ENCODE data around the gene FOXD4.
"Not testable (repeated sequence)": the region's sequence is repeated elsewhere in the genome, so short reads cannot be mapped to it uniquely, and the experiment has no call there.

The FOXD4 gene

DNA sequence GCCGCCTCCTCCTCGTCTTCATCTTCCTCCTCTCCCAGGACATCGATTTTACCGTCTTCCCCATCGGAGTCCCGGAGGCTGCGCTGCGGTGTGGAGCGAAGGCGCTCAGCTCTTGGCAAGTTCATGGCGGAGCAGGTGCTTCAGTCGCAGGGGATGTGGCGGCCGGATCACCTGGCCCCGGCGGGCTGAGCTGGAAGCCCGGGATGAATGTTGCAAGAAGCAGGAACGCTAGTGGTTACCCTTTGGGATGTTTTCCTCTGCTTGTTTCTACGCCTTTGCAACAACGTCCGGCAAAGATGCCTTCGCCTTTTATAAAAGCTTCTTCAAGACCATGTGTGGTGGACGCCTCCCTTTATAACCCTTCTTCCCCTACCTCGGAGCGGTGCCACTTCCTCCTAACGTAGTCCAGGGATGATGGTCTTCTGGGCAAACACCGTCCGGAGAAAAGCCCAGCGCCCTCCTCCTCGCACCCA, at the start of gene FOXD4:
Gene FOXD4, minus strand, starts transcription at position 423 of the 473 bp plus-strand sequence. Its CDS starts 298 bp downstream, at position 125.
- not testable (repeated sequence) for DNase-seq

DNA sequence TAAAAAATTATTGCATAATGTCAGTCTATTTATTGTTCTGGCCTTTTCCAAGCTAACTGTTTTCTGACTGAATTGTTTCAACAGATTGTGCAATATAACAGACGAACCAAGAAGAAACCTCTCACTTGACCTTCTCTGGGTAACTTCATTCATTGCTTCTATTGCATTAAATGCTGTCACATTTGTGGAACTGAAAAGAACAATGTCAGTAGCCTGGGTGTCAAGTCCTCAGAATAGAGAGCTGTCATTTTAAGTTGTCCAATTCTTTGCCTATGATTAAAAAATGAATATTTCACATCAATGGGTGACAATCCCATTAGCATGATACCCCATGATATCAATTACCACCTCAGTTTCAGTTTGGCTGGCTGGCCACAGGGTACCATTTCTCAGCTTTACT, 41.7 kb upstream of the FOXD4 start:
- DNase-seq, result not testable (repeated sequence)

DNA sequence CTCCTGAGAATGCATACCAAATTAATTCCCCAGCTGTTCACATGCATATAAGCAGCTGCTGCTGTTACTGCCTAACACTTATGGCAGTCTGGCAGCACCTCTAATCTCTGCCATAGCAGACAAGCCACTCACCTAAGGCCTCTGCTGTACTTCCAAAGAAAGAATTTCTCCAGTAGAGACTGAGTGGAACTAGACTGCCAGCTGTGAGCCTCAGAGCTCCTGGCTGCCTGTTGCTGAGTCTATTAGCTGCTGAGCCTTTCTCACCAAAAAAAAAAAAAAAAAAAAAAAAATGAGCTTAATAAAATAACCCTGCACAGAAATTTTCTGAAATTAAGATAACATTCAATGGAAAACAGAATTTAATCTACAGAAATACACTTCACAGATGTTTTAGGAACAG, 33.0 kb upstream of the FOXD4 start:
- DNase-seq, result not testable (repeated sequence)

DNA sequence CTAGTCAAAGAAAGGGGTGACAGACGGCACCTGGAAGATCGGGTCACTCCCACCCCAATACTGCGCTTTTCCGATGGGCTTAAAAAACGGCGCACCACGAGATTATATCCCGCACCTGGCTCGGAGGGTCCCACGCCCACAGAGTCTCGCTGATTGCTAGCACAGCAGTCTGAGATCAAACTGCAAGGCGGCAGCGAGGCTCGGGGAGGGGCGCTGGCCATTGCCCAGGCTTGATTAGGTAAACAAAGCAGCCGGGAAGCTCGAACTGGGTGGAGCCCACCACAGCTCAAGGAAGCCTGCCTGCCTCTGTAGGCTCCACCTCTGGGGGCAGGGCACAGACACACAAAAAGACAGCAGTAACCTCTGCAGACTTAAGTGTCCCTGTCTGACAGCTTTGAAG, 21.7 kb upstream of the FOXD4 start:
- DNase-seq, result not testable (repeated sequence)

DNA sequence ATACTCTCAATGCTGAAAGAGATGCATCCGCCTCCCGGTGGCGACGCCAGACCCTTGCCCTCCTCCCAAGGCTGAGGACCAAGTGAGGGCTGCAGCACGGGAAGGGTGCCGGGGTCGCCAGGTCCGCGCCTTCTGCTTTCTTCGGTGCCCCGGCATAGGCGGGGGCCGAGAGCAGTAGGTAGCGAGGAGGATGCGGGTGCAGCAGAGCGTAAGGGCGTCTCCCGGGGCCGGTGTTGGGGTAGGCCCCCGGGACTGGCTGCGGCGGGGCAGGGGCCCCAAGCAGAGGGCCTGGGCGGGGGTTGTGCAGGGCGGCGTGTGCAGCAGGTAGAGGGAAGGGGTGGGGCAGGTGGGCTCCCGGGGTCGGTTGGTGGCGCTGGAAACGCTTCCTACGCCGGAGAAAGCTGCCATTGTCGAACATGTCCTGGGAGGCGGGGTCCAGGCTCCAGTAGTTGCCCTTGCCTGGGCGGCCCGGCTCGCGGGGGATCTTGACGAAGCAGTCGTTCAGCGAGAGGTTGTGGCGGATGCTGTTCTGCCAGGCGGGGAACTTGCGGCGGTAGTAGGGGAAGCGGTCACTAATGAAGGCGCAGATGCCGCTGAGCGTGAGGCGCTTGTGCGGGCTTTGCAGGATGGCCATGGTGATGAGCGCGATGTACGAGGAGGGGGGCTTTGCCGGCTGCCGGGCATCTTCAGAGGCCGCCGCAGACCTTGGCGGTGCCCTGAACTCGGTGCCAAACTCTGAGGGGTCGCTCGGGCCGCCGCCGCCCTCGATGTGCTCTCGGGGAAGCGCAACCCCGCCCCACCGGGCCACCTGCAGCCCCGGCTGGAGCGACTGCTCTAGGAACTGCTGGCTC, 848 bp downstream of the FOXD4 start:
- not testable (repeated sequence) for DNase-seq

DNA sequence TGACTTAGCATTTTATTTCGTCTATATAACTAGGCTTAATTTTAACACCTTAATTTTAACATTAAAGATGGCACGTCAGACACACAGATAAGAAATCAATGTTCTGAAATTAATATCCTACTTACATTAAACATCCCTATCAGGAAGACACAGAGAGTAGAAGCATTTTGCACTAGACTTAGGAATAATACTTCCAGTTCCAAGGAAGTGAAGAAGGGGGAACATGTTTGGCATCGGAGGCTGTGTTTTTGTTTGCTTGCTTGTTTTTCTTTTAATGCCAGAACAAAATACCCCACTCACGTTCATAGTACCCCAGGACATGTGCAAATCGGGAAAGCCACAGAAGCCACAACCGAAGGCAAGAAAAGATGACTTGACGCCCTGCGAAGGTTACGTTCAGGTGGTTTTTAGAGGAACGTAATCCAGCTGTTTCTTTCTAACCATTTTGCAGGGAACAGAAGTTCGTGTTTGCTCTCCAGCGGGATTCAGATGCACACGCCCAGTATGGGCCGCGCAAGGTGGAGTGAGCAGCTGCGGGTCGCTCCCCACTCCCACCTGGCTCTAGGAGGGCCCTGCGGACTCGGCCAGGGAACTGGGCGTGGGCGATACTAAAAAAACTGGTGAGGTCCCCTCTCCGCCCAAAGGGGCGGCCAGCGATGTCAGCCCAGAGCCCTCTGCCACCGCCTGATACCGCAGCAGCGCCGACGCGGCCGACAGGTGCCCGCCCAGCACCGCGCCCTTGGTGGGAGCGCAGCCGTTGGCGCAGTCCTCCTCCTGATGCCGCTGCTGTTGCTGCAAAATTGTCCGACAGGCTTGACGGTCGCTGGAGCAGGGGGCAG, 1.8 kb downstream of the FOXD4 start:
- DNase-seq, result not testable (repeated sequence)

DNA sequence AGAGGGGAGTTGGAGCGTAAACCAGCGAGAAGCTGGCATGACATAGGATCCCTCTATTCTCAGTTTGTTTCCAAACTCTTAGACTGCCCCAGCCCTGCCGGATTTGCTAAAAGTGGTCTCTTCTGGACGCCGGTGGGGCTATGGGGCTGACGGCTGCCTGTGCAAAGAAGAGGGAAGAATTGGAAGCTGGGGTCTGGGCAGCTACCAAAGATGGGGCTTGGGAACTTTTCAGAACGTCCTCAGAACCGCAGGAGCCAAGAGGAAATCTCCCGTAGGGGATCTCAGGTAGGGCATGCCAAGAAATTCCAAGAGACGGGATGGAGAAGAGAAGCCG, 3.1 kb downstream of the FOXD4 start:
- not testable (repeated sequence) for DNase-seq

DNA sequence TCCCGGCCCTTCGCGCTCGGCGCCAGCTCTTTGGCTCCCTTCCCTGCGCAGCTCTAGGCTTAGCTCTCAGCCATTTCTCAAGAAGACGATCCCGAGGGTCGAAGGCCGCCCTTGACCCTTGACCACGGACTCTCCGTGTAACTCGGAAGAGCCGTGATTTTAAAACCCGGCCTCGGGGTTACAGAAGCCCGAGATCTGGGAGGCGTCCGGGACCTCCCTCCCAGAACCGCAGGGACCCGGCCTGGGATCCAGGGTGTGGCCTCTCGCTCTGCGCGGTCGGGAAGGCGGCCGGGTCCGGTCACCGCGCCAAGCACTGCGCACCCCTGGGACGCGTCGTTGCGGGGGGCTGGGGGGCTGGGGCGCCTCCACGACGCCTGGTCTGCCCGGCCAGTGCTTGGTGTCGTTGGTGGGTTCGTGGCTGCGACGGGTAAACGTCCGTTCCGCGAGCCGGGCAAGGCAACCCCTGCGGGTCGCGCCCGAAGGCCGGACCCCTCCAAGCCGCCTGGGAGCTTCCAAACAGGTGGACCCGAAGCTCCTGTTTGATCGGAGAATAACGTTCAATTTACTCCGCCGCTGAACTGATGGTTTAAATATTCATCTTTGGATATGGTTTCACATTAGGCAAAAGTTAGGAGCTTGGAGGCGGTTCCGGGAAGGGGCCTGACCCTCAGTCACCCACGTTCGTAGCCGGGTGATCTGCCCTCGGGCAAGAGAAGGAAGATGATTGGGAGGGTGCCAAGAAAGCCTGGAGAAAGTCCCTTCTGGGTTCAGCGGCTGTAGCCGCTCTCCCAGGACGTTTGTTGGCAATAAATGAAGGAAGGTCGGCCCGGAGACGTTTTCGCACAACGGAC, 3.7 kb downstream of the FOXD4 start:
- DNase-seq, result not testable (repeated sequence)

DNA sequence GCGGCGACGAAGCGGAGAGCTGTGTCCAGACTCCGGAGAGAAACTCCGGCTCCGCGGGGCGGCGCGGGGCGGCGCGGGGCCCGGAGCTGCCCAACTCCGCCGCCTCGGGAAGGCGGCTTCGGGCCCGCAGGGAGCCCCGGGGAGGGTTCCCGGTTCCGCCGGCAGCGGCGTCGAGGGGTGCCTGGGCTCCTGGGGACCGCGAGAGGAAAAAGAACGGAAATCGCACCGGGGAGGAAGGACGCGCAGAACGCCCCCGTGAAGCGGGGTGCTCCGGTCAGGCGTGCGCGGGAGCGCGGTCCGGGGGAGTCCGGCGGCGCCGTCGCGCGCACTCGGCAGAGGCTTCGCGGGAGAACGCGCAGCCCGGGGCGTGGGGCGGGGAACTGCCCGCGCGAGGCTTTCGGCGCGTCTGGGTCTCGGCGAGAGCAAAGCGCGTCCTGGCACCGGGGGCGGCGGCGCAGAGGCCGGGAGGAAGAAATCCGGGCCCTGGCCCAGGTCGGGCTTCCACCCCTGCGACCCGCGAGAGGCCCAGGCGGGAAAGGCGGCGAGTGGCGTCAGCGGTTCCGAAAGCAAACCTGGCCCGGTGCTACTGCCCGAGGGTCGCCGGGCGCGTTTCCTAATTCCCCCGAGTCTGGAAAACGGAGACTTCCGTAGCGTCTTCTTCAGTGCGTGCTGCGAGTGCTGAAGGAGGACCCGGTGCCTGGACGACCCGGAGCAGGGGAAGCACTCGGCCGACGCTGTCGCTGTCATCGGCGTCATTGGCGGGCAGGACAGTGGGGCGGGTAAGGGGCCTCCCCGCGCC, 4.5 kb downstream of the FOXD4 start:
- not testable (repeated sequence) for DNase-seq

DNA sequence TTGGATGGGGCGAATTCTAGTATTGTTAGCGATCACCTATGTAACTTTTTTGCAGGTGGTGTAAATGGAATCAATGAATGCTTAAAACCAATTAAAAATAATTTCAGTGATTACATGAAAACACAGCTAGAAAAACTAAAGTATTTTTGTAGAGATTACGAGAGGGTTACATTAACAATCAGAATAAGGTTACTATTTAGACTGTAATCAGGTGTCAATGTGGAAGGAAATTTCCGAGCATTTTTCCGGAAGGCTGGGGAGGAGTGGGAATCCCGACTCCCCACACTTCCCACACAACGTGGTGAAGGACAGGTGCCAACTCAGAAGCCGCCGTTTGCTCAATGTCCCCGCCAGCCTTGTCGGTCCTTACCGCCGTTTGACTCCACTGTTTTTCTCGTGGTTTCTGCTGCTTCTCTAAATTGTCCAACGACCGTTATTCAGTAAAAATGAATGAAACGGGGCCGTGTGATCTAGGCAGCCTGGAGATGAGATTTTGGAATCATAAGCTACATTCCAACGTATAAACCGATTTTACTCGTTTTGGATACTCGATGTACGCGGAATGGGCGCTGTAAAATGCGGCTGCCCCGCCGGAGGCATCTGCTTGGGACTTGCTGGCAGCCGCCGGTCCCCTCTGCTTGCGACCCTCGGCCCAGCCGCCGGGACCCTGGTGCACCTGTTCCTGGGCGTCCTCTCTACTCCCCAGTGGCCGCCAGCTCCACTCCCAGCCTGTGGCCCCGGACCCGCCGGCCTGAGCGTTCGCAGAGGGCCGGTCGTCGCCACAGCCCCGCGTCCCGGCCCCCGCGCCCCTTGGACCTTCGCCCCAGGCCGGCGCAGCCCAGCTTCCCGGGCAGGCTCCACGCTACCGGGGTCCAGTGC, 5.4 kb downstream of the FOXD4 start:
- DNase-seq, result not testable (repeated sequence)

DNA sequence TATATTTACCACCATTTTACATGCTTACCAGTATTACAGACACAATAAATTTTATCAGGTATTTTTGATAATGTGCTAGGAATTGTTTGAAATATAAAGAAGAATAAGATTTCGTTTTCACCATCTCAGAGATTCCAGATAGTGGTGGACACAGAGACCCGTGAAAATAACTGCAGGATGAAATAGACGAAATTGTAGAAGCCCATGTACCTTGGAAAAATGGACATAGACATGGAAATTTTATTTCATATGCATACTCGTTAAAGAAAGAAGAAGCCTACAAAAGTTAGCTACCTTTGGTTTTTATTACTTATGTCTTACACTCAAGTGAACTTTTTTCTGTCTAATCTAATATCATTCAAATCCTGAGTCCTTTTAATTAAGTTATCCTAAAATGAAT, 7.5 kb downstream of the FOXD4 start:
- DNase-seq, result not testable (repeated sequence)

DNA sequence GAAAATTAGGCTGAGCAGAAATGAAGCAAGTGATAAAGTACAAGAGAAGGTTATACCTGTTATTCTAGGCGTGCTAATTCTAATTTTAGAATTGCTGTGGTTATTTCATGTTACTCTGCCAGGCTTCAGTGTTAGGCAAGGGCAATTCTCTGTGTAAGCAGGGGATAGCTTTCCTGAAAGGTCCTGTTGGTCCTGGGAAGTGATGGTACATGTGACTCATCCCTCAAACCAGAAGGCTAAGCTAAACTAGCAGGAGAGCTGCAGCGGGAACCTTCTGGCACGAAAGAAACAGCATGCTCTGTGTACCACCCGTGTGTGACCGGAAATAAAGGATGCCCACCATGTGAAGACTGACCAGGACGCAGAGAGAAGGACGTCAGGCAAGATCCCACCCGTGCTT, 8.7 kb downstream of the FOXD4 start:
- DNase-seq, result not testable (repeated sequence)

DNA sequence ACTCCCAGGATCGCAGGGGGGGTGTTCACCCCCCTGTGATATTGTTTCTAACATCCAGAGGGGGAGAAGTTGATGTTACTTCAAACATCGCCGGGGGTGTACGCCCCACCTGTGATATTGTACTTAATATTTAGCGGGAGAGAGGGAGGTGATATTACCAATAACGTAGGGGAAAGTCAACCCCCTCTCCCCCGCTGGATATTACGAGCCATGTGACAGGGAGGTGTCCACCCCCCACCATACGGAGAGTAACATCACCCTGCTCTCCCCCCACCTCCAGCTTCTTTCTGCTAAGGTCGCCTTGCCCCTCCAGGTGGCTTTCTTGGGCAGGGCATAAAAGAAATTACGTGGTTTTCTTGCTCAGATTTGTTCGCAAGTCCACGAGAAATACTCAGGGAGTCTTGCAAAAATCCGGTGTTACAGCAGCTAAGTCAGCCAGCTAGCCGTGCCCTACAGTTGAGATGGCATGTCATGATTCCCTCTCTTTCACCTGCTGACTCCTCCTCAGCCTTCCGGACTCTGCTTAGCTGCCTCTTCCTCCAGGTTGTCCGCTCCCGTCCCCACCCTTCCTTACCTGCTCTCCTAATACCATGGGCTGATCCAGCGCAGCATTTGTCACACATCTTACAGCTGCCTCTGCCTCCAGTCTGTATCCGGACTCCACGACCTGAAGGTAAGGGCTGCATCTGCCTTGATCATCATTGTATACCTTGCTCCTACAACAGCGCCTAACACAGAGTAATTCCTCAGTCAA, 9.3 kb downstream of the FOXD4 start:
- DNase-seq, result not testable (repeated sequence)

DNA sequence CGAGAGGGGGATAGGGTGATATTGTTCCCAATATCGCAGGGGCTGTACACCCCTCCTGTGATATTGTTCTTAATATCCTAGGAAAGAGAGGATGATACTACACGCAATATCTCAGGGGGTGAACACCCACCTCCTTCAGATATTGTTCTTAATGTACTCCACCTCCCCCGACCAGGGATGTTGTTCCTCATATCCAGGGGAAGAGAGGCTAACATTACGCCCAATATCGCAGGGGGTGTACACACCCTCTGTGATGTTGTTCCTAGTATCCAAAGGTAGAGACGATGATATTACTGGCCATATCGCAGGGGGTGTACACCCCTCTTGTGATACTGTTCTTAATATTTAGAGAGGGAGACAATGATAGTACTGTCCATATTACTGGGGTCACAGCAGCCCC, 12.2 kb downstream of the FOXD4 start:
- not testable (repeated sequence) for DNase-seq

DNA sequence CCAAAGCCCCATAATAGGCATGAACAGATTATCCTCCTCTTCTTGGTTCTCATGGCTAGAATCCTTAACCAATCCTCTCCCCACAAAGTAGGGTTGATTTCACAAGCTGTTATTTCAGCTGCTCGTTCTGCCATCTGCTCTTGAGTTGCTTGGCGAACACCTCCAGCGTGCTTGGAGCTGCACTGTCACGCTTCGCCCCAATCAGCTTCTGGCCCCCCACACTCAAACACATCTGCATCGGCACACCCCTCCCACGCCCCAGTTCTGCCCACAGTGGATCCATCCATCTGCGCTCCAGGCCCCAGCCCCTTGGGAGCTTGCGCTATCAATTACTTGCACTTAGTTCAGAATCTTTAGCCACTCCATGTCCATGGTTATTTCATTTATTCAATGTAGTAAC, 17.8 kb downstream of the FOXD4 start:
- not testable (repeated sequence) for DNase-seq

DNA sequence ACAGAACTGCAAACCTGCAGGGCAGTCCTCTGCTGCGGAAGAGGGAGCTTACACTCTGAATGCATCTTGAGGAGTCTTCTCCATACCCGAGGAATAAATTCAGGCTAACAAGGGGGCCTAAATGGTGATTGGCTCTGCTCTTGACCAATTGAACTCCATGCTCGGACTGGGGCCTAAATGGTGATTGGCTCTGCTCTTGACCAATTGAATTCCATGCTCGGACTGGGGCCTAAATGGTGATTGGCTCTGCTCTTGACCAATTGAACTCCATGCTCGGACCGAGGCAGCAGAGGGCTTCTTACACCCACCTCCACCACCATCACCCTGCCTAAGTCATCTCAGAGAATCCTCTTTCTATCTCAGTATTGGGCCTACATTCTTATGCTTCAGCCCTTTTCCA, 18.4 kb downstream of the FOXD4 start:
- DNase-seq, result not testable (repeated sequence)

DNA sequence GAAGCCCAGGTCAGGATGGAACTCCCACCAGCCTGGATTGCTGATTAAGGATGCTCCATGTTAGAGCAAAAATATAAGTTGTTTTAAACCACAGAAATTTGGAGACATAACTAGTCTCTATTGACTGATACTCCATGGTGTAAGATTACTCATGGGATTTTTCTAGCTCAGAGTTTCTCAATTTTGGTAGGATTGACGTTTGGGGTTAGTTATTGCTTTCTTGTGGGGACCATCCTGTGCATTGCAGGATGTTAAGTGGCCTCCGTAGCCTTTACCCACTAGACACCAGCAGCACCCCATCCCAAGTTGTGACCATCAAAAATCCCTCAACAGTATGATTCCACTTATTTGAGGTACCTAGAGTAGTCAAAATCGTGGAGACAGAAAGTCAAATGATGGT, 19.4 kb downstream of the FOXD4 start:
- not testable (repeated sequence) for DNase-seq

DNA sequence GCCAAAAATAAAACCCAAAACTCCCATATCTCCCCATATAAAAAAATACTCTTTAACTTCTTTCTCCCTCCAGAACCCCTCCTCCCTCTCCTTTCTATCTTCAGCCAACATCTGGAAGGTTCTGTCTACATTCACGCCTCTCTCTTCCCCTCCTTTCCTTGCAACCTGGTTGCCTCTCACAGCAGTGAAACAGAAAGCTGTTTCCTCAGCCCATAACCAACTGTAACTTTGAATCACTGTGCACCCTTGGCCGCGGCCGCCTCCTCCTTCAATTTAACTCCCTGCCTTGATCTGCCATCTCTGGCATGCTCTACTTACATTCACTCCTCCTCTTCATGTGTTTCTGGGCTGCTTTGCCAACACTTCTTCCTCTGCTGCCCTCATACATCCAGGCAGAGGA, 23.2 kb downstream of the FOXD4 start:
- not testable (repeated sequence) for DNase-seq

DNA sequence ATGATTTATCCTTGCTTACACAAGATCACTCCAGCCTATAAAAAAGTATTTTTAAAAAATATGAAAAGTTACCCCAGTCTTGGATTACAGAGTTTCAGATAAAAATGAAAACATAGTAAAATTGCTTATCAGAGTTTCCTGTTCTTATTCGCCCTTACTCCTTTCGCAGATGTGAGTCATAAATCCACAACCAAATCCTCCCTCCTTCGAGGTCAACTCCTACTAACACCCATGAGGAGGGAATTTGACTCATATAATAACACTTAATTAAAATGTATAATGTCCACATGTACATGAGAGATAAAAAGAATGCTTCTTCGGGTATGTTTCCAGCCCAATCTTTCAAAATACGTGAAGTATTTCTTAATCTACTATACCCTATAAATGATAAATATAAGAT, 23.9 kb downstream of the FOXD4 start:
- DNase-seq, result not testable (repeated sequence)

DNA sequence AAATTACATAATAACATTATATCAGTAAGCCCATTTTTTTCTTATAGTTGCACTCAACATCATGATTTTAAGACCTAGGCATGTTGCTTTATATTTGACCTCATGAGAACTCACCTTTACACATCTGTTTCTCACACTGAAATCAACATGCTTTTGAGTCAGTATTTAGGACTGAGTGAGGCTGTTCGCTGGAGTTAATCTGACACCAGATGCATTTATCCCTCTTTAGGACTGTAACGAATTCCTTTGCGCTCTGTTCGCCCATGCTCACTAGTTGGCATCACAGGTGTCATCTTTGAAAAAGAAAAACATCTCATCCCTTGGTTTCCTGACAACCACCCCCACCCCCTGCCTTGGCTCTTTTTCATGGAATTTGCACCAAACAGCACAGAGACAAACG, 24.3 kb downstream of the FOXD4 start:
- not testable (repeated sequence) for DNase-seq

All from NCI-H2081 treated with DMSO at 0.1 percent for 48 hours (cell line).